Measurements from ENCODE around the gene SYNDIG1L.
A peak's percentile ranks its signal among the peaks of the same experiment; 100 is the strongest.
"Not testable (repeated sequence)": the region's sequence is repeated elsewhere in the genome, so short reads cannot be mapped to it uniquely, and the experiment has no call there.

SYNDIG1L gene

GRCh38 chr14:74402401-74403251 is 23.4 kb downstream of the SYNDIG1L start:
- no peak for DNase-seq (ENCODE audit: low read depth)

- DNase-seq (ENCODE audit: low read depth), result peak; percentile 39
Measured at GRCh38 chr14:74401504-74402241, 24.3 kb downstream of the SYNDIG1L start.

DNA sequence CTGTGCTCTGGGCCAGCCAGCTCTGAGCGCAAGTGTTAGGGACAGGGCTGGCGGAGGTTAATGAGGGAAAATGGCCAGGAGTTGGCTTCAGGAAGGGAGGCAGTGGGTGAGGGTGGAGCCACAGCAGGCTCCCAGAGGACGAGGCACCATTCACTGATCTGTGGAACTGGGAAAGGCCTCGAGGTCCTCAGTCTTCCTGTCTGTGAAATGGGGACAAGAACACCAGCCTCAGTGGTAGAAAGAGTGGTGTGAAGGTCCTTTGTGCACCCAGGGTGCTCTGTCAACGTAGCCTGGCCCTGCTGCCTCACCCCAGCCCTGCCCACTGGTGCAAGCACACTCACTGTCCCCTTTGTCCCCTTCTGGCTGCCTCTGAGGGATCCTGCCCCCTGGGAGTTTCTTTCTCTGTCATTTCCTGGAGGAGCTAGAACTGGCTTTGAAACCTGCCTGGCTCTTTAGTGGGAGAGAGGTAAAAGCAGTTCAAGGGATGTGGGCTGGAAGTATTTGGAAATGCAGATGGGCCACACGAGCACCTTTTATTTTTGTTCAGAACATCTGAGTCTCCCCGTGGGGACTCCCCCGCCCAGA is 25.0 kb downstream of the SYNDIG1L start:
- DNase-seq (ENCODE audit: low read depth), result no peak

DNA sequence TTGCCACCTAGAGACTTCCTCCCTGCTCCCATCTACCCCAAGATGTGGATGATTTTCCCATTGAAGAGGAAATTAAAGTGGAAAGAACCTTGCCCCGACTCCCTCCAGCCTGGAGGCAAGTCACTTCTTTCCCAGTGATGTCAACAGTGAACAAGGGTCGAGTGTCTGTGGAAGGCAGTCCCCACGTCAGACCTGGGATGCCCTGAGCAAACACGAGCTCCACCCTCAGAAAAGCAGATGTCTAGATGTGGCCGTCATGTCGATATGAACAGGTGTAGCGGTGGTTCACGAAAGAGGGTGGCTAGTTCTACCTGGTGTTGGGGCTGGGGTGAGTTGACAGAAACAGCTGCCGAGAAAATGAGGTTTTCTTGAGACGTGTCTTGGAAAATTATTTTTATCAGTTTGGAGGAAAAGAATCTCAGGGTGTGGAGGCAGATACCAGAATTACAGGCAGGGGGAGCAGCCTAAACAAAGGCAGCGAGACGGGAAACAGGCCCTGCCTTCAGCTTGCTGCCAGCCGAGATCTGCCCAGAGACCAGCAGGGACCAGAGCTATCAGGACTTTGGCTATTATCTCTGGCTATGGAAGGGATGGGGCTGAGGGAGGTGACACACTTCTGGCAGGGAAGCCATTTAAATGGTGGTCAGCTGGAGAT is 25.9 kb downstream of the SYNDIG1L start:
- no peak for DNase-seq (ENCODE audit: low read depth)

DNA sequence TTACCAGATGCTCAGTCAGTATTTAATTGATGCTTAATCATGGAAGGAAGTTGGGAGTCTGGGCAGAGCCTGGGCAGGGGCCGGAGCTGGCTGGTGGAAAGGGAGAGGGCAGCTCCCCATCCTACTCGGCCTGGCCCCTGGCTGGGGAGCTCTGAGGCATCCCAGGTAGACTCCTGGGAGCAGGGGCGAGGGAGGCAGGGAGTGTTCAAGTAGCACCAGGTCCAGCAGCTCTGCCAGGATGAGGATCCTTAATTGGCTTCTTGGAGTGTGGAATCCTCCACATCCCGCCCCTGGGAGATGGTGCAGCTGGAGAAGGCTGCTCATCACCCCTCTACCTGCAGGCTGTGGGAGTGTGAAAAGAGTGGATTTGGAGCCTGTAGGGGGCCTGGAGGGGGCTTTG is 30.9 kb downstream of the SYNDIG1L start:
- DNase-seq (ENCODE audit: low read depth), result no peak

- no peak for DNase-seq (ENCODE audit: low read depth)
Measured at GRCh38 chr14:74394549-74394948, 31.5 kb downstream of the SYNDIG1L start.

DNA sequence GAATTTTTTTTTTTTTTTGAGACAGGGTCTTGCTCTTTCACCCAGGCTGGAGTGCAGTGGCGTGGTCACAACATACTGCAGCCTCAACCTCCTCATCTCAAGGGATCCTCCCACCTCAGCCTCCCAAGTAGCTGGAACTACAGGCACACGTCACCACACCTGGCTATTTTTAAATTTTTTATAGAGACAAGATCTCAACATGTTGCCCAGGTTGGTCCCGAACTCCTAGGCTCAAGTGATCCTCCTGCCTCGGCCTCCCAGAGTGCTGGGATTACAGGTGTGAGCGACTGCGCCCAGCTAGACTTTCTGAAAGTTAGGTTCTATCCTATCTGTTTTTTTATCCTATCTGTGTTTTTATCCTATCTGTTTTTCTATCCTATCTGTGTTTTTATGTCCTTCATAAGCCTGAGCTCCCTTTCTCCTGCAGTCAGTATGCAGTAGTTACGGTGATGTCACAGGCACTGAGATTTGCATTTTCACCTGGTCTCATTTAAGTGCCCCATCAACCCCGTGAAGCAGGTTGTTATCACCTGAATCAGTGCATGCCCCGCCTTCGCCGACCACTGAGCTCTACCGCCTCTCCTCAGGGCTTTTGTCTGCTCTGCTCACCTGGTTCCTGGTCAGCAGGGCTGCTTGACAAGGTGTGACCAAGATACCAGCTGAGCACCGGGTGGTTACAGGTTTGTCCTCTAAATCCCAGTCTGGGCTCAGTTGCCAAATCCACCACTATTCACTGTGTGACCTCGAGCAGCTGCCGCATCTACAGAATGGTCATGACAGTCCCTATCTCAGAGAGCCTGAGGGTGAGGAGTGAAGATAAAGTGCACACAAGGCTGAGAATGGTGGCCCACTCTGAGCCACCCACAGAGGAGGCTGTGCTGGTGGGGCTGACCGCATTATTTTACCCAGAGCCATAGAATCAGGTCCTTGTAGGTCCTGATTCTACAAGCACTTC is 33.1 kb downstream of the SYNDIG1L start:
- DNase-seq (ENCODE audit: low read depth), result no peak

DNA sequence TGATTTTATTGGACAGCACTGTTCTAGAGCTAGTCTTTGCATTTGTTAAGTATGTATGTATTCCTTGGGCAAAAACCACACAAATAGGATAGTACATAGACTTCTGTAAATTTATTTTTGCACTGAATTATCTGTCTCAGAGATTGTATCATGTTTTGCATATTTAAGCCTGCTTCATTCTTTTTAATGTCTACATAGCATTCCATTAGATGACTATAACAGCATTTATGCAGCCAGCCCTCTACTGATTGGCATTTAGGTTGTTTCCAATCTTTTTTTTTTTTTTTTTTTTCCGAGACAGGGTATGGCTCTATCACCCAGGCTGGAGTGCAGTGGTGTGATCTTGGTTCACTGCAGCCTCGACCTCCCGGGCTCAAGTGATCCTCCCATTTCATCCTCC is 34.5 kb downstream of the SYNDIG1L start:
- DNase-seq (ENCODE audit: low read depth), result no peak

DNA sequence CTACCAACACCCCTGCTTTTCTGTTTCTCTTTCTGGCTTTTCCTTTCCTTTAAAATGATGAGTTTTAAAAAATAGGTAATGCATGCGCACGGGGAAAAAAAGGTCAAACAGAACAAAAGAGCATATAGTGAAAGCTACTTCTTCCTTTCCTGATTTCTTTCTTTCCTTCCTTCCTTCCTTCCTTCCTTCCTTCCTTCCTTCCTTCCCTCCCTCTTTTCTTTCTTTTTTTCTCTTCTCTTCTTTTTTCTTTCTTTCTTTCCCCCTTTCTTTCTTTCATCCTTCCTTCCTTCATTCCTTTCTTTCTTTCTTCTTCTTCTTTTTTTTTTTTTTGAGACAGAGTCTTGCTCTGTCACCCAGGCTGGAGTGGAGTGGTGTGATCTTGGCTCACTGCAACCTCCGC is 35.5 kb downstream of the SYNDIG1L start:
- not testable (repeated sequence) for DNase-seq (ENCODE audit: low read depth)

DNA sequence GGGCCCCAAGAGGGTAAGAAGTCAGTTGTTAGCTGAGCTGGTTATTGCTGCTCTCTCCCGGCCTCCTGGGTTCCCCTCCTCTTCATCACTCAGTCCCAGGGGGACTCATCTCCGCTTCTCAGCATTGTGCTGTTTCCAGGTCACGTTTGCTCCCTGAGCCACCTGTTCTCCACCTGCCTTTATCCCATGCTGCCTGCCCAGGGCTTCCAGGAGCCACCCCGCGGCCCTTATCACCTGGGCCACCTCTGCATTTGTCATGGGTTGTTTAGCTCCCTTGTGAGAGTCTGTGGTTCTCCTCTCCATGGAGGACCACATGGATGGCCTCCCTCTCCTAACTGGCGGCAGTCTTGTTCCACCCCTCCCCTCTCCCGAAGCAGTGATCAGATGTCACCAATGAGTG is 36.0 kb downstream of the SYNDIG1L start:
- no peak for DNase-seq (ENCODE audit: low read depth)

GRCh38 chr14:74382231-74382630 is 43.8 kb downstream of the SYNDIG1L start:
- DNase-seq (ENCODE audit: low read depth), result no peak

DNA sequence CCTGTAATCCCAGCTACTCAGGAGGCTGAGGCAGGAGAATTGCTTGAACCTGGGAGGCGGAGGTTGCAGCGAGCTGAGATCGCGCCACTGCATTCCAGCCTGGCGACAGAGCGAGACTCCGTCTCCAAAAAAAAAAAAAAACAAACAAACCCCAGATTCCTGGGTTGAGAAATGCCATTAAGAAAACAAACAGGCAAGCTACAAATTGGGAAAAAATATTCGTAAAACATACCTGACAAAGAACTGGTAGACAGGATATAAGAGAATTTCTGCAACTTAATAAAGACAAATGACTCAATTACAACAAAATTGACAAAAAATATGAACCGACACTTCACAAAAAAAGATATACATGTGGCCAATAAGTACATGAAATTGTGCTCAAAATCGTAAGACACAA is 44.4 kb downstream of the SYNDIG1L start:
- DNase-seq (ENCODE audit: low read depth), result not testable (repeated sequence)

DNA sequence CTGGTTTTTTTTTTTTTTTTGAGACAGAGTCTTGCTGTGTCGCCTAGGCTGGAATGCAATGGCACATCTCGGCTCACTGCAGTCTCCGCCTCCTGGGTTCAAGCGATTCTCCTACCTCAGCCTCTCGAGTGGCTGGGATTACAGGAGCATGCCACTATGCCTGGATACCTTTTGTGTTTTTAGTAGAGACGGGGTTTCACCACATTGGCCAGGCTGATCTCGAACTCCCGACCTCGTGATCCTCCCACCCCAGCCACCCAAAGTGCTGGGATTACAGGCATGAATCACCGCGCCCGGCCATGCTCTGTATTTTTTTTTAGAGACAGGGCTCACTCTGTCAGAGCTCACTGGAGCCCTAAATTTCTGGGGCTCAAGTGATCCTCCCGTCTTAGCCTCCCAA is 45.2 kb downstream of the SYNDIG1L start:
- no peak for DNase-seq (ENCODE audit: low read depth)

DNA sequence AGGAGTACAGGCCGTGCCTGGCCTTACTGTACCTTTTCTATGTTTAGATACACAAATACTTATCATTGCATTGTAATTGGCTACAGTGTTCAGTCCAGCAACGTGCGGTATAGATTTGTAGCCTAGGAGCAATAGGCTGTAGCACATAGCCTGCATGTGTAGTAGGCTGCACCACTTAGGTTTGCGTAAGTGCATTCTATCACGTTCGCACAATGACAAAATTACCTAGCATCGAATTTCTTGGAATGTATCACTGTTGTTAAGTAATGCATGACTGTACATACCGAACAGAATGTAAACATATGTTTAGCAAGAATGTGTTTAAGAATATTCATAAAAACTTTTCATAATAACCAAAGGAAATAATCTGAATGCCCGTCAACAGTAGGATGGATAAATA is 45.8 kb downstream of the SYNDIG1L start:
- DNase-seq (ENCODE audit: low read depth), result no peak

GRCh38 chr14:74377976-74378690 is 47.9 kb downstream of the SYNDIG1L start:
- DNase-seq (ENCODE audit: low read depth), result no peak

GRCh38 chr14:74368441-74368840 is 57.6 kb downstream of the SYNDIG1L start:
- no peak for DNase-seq (ENCODE audit: low read depth)

DNA sequence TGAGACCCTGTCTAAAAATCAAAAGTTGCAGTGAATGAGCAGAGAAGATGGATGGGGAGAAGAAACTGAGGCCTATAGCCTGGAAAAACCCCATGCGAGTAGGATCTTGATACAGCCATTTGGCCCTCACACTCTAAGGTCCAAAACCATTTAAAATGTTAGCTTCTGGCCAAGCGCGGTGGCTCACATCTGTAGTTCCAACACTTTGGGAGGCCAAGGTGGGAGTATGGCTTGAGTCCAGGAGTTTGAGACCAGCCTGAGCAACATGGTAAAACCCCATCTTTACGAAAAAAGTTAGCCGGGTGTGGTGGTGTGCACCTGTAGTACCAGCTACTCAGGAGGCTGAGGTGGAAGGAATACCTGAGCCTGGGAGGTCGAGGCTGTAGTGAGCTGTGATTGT is 58.0 kb downstream of the SYNDIG1L start:
- DNase-seq (ENCODE audit: low read depth), result no peak

- no peak for DNase-seq (ENCODE audit: low read depth)
Measured at GRCh38 chr14:74364271-74364880, 61.6 kb downstream of the SYNDIG1L start.

- DNase-seq (ENCODE audit: low read depth), result peak; percentile 32
Measured at GRCh38 chr14:74362361-74362915, 63.6 kb downstream of the SYNDIG1L start.

GRCh38 chr14:74360163-74360562 is 65.8 kb downstream of the SYNDIG1L start:
- no peak for DNase-seq (ENCODE audit: low read depth)
